Stimulated activated CD8-positive, alpha-beta memory T cell treated with anti-CD3 and anti-CD28 coated beads, Interleukin-2, amount 100 ng/mL, for 48 hours (primary cell): ENCODE data around the gene PUSL1.
"Not testable (repeated sequence)": the region's sequence is repeated elsewhere in the genome, so short reads cannot be mapped to it uniquely, and the experiment has no call there.

Experiments
- DNase-seq, 2 donors: peaks; one replicate each; pipeline ENCODE4 v3.0.0-alpha.2; 2020; ENCODE audit warnings: low read depth in 2 of 2

Gene PUSL1

GRCh38 chr1:1309251-1310108 lies 1.1 kb downstream of the PUSL1 start:
- no peak for DNase-seq

- no peak for DNase-seq
Observed at GRCh38 chr1:1310109-1310385, 1.6 kb downstream of the PUSL1 start.

GRCh38 chr1:1310476-1311053 lies 2.2 kb downstream of the PUSL1 start:
- DNase-seq = no peak

GRCh38 chr1:1311107-1312104 lies 3.0 kb downstream of the PUSL1 start:
- no peak for DNase-seq

GRCh38 chr1:1312450-1313314 lies 4.3 kb downstream of the PUSL1 start:
- DNase-seq = no peak

GRCh38 chr1:1313500-1314236 lies 5.3 kb downstream of the PUSL1 start:
- DNase-seq = no peak

- DNase-seq = no peak
Observed at GRCh38 chr1:1314237-1314586, 5.8 kb downstream of the PUSL1 start.

GRCh38 chr1:1314678-1315335 lies 6.4 kb downstream of the PUSL1 start:
- DNase-seq = no peak

GRCh38 chr1:1315435-1315954 lies 7.1 kb downstream of the PUSL1 start:
- DNase-seq = no peak

GRCh38 chr1:1316199-1316598 lies 7.8 kb downstream of the PUSL1 start:
- not testable (repeated sequence) for DNase-seq

GRCh38 chr1:1317420-1317819 lies 9.0 kb downstream of the PUSL1 start:
- no peak for DNase-seq

- no peak for DNase-seq
Observed at GRCh38 chr1:1318131-1318652, 9.8 kb downstream of the PUSL1 start.

GRCh38 chr1:1318777-1319645 lies 10.6 kb downstream of the PUSL1 start:
- DNase-seq = no peak

- DNase-seq = no peak
Observed at GRCh38 chr1:1319646-1319941, 11.2 kb downstream of the PUSL1 start.

- no peak for DNase-seq
Observed at GRCh38 chr1:1320666-1321448, 12.5 kb downstream of the PUSL1 start.

GRCh38 chr1:1321477-1321876 lies 13.1 kb downstream of the PUSL1 start:
- DNase-seq = no peak

GRCh38 chr1:1322418-1322817 lies 14.0 kb downstream of the PUSL1 start:
- DNase-seq = no peak

GRCh38 chr1:1322952-1323351 lies 14.6 kb downstream of the PUSL1 start:
- DNase-seq = no peak
